ENCODE results near the gene PHLDB3.

GRCh38 chr19:43460362-43461016, 44.1 kb downstream of the PHLDB3 start:
- no peak for TF ChIP-seq TARDBP (CRISPR knock-in tag; IDR thresholded peaks at IDR 0.05)
- no peak for TF ChIP-seq ZNF552 (CRISPR knock-in tag; IDR thresholded peaks at IDR 0.05; ENCODE audit: borderline replicate concordance)
- TF ChIP-seq ZNF280D (CRISPR knock-in tag; IDR thresholded peaks at IDR 0.05), result no peak
- no peak for TF ChIP-seq ELF4 (CRISPR knock-in tag; IDR thresholded peaks at IDR 0.05; ENCODE audit: borderline replicate concordance)
- no peak for TF ChIP-seq JDP2 (CRISPR knock-in tag; IDR thresholded peaks at IDR 0.05; ENCODE audit: borderline replicate concordance)
